HG03066 (cell line): Measurements from ENCODE around the gene DNPEP.
A peak's percentile ranks its signal among the peaks of the same experiment; 100 is the strongest.

Source experiments
- ATAC-seq: cut with Tn5 transposase; IDR thresholded peaks from one replicate; pipeline ENCODE4 v1.9.1; 2021; ENCODE audit warnings: low read depth; ENCODE audit not compliant: unreplicated experiment

DNPEP gene

DNA sequence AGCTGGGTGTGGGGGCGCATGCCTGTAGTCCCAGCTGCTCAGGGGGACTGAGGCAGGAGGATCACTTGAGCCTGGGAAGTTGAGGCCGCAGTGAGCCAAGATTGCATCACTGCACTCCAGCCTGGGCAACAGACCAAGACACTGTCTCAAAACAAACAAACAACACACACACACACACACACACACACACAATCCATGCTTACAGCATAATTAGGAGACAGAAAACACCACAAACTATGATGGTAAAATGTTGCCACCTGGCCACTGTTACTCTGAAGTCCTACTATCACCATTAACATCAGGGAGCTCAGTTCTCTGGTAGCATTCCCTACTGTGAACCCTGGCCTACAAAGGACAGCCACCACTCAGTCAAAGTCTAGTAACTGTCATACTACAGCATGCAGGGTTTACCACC is 18.3 kb downstream of the DNPEP start:
- no peak for ATAC-seq

DNA sequence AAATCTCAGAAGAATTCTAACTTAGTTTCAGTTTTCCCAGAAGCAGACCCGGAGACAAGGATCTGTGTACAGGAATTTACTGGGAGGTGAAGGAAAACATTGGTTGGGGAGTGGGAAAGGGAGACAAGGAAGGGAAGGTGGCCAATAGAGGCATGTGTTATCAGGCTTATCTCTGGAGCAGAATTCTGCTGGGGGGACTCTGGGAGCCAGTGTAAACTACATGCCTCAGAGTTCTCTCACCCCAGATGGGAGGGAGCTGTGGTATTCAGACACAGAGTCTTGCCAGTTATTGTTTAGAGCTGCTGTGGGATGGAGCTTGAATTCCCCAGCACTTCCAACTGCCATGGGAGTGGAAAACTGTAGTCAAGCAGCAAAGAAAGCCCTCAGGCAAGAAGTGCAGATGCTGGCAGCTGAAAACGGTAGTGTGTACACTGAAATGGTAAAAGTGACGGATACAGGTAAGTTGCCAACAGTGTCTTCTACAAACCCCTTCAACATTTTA is 19.0 kb downstream of the DNPEP start:
- no peak for ATAC-seq

DNA sequence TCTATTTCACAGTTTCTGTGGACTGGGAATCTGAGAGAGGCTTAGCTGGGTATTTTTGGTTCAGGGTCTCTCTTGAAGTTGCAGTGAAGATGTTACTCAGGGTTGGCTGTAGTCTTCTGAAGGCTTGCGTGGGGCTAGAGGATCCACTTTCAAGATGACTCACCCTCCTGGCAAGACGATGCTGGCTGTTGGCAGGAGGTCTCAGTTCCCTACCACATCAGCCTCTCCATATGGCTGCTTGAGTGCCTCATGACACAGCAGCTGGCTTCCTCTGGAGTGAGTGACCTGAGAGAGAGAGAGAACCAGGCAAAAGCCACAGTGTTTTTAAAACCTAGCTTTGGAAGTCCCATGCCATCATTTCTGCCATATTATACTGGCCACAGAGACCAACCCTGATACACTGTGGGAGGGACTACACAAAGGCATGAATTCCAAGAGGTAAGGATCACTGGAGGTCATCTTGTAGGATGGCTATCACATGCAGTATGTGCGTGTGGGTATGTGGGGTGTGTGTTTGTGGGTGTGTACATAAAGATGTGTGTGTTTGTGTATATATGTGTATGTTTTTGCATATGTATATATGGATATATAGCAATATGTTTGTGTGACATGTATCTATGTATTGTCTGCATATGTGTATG is 25.1 kb downstream of the DNPEP start:
- peak; percentile 95 for ATAC-seq

DNA sequence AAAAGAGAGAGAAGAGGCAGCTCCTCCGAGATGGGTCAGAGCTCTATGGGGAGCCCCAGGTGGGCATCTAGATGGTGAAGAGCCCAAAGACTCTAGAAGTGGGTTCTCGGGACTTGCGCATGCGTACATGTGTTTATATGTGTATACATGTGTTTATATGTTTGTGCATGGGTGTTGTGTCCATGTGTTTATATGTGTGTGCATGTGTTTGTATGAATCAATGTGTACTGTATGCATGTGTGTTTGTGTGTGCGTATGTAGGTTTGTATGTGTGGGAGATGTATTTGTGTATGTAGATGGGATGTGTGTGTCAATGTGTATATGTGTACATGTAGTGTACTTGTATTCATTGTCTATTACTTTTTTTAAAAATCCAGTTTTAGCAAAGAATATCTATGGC is 25.6 kb downstream of the DNPEP start:
- no peak for ATAC-seq

DNA sequence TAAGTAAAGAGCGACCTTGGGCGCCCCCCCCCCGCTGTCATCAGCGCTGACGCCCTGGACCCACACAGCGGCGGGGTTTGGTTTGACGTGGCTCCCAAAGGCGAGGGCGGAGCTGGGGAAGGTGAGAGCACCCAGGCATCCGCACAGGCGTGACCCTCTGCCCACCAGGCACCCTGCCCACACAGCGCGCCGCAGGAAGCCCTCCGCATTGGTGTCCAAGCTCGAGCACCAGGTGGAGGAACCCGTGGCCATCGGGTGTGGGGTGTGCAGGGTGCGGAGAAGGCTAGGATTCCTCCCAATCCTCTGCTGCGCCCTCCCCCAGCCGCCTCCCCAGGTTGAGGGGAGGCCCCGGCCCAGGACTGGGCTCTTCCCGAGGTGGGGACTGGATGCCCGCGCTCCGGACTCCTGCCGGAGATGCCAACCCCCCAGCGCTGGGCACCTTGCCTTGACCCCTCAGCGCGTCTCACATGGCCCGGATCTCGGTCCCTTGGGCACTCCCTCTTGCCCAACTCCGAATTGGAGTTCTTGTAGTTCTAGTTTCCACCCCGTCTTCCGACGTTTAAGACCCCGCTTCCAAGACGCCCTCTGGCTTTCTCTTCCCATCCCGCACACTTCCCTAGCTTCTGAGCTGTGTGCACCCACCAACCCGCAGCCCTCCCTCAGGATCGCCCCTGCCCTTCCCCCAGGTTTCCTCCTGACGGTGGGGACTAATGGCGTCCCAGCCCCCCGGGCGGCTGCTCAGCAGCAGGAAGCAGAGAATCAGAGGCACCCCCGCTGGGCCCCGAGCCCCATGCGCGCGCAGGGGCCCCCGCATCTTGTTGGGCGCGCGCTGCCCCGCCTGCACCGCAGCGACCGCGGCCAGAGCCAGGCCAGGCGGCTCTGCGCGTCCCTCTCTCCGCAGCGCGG is 29.3 kb downstream of the DNPEP start:
- no peak for ATAC-seq

DNA sequence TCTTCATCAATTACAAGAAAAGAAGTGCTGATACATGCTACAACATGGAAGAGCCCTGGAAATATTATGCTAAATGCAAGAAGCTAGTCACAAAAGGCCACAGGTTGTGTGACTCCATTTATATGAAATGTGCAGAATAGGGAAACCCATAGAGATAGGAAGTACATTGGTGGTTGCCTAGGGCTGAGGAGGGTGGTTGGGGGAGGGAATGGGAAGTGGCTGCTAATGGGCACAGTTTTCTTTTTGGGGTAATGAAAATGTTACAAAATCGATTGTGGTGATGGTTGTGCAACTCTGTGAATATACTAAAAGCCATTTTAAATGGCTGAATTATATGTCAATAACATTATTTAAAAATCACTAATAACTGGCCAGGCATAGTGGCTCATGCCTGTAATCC is 30.9 kb downstream of the DNPEP start:
- no peak for ATAC-seq

DNA sequence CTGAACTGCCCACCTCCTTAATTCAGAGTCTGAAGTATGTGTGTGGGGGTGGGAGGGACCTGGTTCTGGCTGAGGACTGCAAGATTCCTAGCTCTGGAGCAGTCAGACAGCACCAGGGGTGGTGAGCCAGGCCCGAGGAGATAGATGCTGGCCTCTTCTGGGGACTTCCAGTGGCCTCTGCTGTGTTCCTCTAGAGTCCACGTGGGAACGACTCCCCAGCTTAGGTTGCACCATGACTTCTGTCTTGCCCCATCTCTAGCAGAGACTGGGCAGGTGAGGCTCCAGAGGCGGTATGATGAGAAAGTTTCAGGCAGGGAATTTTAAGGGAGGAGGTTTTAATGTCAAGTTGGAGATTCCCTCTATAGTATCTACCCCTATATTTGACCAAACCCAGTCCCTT is 33.1 kb downstream of the DNPEP start:
- no peak for ATAC-seq

DNA sequence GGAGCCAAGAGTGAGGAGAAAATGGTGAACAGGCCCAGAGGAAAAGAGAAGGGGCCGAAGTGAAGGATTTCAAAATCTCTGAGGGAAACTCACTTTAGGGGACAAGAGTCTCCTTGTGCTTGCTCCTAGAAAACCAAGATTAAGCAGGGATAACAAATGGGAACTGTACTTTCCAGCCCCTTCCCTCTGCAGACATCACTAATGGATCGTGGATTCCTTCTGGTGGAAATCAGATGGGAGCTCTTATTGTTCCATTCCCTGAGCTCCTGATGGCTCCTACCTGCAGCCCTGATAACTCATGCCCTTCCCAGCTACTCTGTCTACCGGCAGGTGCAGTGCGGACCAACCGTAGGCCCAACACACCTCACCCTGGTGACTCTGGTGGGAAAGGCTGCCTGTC is 34.6 kb downstream of the DNPEP start:
- ATAC-seq: no peak

DNA sequence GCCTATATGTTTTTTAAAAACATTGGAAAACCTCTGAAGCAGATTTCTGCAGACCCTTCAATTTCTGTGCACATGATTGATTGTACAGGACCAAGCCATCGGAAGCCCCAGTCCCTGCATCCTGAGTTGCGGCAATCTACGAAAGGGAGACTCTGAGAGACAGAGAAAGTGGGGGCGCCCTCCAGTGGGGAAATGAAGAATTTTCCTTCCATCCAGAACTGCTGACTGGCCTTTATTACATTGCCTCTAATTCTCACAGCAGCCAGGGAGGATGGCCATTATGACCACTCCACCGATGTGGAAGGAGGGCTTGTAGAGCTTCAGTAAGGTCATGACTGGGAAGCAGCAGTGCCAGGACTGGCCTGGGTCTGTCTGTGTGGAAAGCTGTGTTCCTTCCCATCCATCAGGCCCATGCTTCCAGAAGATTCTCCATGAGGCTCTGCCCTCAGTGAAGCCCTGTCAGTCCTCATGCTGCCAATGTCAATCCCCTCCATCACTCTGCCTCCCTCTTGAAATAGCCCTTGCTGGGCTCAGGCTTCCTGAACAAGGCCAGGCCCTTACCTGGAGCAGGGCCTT is 35.2 kb downstream of the DNPEP start:
- peak; percentile 58 for ATAC-seq

DNA sequence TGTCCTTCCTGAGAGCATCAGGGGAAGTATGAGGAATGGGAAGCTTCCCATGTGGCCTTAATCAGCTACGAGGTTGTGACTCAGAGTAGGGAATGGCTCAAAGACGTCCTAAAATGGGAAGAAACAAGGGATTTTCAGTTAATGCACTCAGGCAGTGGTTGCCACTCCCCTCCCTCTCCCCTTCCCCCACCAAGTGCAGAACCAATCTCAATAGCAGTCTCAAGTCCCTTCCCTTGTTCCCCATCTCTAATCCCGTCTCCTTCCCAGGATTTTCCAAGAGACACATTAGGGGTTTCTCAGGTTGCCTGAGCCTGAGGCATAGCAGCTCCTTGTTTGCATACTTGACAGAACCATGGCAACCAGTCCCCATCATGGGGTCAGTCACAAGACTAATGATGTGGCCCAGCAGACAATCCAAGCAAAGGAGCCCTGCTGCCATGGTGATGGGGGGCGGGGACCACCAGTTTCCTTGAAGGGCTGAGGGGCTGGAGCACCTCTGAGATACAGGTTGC is 36.9 kb downstream of the DNPEP start:
- no peak for ATAC-seq

DNA sequence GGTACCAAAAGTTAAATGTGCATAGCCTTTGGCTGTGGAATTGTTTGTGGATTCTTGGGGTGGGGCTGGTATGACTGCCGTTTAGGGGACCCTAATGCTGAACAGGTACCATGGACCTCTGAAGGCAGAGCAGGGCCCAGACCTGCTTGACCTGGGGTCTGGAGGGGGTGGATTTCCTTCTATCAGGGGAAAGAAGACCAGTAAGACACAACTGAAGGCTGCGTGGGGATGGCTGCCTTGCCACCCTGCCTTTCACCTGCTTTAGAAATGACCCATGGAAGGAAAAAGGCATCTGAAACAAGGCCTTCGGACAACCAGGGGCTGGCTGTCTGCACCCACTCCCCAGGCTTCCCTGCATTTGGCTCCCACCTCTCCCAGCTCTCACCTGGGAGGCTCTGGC is 37.5 kb downstream of the DNPEP start:
- ATAC-seq: no peak

DNA sequence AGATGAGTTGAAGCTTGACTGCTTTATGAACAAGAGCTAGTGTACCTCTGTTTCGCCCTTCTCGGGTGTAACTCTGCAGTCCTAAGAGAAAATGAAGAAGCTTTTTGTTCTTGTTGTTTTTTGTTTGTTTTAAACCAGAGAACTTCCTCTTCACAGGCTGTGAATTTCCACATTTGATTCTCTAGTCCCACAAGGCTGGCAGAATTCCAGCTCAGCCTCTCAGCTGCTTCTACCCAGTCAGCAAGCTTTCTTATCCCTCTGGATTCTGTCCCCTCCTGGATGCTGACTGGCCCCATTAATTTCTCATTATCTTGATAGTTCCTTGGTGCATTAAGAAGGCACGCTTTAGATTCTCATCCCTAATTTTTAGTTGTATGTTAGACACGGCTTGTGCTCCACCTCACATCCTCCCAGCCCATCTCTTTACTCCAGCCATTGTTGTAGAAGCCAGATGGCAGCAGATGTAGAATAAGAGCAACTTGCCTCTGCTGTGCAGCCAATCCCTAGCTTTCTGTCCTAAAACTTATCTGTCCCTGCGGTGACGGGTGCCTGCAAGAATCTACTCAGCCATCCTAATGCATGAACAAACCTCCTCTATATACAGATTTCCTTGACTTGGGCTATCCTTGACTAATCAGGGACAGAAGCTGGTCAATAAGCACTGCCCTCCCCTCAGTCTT is 42.8 kb downstream of the DNPEP start:
- no peak for ATAC-seq

DNA sequence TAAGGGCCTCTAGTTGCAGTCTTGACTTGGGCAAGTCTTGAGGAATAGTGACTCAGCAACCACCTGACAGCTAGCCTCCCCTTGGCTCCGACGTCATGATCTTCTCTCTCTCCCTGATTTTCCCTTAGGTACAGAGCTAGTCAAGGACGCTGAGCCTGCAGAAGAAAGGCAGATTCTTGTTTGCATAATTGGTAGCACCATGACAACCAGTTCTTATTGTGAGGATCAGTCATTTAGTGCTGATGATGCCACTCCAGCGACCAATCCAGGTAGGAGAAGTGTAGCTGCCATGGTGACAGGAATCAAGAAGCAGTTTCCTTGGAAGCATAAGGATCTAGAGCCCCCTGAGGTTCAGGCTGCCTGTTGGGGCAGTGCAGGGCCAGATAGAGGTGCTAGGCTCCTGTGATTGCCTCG is 52.3 kb downstream of the DNPEP start:
- ATAC-seq: no peak

DNA sequence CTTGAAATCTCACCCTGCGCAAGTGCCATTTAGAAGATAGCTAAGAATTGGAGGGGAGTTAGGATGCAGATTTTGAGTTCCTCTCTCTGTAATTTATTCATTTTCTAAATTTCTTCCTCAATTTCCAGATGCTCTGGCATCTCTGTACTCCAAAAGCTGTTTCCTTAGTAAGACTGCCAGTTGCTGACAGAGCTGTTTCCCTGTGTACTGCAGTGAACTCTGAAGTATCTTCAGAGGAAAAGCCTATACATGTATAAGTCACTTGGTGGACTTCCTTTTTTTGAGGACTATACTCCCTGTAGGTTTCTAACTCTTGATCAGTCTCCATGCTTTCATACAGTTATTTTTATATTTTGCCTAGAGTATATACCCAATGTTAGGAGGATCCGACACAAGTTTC is 53.6 kb downstream of the DNPEP start:
- no peak for ATAC-seq

DNA sequence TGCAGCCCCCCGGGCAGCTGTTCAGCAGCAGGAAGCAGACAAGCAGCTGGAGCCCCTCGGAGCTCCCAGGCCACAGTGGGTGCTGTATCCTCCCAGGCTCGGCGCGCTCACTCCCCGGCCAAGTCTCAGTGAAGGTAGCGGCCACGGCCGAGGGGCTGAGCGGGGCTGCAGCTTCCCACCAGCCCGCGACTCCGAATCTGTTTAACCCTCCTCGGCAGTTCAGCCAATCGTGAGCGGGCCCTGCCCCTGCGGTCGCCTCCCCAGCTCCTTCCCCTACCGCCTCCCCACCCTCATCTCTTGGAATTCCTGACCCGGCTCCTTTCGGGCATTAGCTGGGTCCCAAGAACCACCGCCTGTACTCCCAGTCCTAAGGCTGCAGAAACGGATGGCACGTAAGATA is 55.2 kb downstream of the DNPEP start, which contains the start of gene RESP18:
Gene RESP18 (minus strand): TSS at position 203 of the 400 bp plus-strand sequence.
- no peak for ATAC-seq

DNA sequence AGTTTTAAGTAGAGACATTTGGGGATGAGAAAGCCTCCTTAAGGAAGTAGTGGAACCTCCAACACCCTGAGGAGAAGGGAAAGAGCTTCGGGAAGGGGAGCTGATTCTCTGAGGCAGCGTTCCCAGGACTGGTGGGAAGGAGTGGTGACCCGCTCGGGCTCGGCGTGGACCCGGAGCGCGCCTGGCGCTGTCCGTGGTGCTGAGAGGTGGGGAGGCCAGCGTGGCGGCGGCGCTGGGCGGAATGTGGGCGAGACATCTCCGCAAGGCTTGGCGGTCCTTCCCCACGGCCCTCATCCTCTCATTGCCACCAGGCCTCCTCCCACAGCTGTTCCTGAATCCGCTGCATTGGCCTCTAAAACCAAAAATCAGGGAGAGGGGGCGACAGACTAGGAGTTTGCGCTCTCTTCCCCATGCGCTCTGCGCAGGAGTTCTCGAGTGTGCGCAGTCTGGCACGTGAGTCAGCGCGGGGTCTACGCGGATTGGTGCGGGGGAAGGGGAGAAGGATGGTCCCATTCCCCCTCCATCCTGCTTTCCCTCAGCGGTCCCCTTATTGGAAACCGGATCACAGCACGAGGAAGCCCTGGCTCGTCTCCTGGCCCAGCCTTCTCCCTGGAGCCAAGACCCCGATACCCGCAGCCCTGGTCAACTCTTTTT is 56.0 kb downstream of the DNPEP start:
- ATAC-seq: no peak

DNA sequence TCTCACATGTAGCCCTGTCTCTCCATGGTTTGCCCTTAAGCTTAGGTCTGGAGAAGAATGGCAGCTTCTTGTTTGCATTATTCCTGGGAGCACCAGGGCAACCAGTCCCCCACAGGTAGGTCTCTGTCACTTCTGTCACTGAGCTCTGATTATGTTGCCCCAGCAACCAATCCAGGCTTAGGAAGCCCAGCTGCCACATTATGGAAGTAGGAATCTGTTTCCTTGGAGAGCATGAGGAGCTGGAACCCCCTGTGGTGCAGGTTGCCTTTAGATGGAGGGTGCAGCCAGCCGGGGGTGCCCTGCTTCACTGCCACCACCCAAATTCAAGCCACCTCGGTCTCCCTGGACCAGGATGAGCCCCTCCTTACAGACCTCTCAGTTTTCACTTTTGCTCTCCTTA is 60.0 kb downstream of the DNPEP start:
- no peak for ATAC-seq

DNA sequence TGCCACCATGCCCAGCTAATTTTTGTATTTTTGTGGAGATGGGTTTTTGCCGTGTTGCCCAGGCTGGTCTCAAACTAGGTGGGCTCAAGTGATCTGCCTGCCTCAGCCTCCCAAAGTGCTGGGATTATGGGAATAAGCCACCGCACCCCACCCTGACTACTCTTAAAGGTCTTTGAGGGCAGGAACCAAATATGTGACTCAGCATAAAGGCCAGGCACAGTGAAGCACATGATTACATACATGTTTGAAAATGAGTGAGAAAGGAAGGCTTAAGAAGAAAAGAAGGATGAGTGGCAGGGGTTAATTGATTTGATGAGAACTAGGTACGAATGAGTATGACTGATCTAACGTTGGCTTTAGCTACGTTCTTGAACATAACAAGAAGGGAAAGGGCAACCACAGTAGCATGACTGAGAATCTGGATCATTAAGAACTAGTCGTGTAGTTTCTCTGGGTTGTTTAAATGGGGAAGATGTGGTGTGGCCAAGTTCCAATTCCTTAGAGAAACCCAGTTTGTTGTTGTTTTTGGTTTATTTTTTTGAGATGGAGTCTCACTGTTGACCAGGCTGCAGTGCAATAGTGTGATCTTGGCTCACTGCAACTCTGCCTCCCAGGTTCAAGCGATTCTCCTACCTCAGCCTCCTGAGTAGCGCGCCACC is 61.9 kb downstream of the DNPEP start:
- ATAC-seq: no peak

DNA sequence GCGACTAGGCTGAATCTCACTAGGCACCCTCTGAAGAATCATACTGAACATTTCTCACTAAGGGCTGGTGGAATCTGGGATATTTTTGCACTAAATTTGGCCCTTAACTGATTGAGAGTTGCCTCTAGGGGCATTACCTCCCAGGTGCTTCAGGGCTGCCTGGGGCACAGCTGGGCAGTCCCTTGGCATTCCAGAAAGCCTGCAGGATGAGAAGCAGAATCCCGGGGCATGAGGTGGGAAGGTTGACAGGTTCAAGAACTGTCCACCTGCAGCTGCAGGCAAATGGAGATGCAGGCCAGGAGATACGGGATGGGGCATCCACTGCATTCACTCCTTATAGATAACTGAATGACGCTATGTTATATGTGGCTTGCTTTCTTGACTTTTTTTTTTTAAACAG is 62.6 kb downstream of the DNPEP start:
- no peak for ATAC-seq

DNA sequence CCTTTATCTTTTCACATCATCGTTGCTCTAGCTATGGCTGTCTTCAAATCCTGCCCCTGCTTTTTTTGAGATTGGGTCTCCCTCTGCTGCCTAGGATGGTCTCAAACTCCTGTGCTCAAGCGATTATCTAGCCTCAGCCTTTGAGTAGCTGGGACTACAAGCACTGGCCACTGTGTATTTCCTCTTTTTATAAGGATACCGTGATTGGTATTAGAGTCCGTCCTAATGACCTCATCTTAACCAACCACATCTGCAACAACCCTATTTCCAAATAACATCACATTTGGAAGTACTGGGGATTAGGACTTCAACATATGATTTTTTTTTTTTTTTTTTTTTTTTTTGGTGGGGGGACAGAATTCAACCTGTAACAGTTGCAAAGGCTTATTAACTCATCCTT is 64.3 kb downstream of the DNPEP start:
- ATAC-seq: no peak
